ENCODE measurements around the gene DENND10.
"Not testable (repeated sequence)": the region's sequence is repeated elsewhere in the genome, so short reads cannot be mapped to it uniquely, and the experiment has no call there.

The DENND10 gene

GRCh38 chr10:119174109-119174508 lies 70.2 kb downstream of the DENND10 start:
- TF ChIP-seq CTCF (IDR thresholded peaks at IDR 0.05; ENCODE audit: low read depth, low read length) = no peak
- no peak for DNase-seq (ENCODE audit: low read depth in 2 of 2)
- H3K4me3 ChIP-seq (replicated peaks in 1 of 2; ENCODE audit: low read depth in 2 of 2, low read length in 2 of 2) = no peak overlapping the region

GRCh38 chr10:119176166-119176565 lies 72.3 kb downstream of the DENND10 start:
- H3K4me3 ChIP-seq (replicated peaks in 1 of 2; ENCODE audit: low read depth in 2 of 2, low read length in 2 of 2) = no peak overlapping the region
- DNase-seq (ENCODE audit: low read depth in 2 of 2) = peak in 1 of 2 donors; percentile 32
- TF ChIP-seq CTCF (IDR thresholded peaks at IDR 0.05; ENCODE audit: low read depth, low read length) = no peak

- no peak for DNase-seq (ENCODE audit: low read depth in 2 of 2)
- TF ChIP-seq CTCF (IDR thresholded peaks at IDR 0.05; ENCODE audit: low read depth, low read length) = no peak
- peak overlapping the region; percentile 91 to 99 for H3K4me3 ChIP-seq (replicated peaks in 1 of 2; ENCODE audit: low read depth in 2 of 2, low read length in 2 of 2)
These were observed 73.9 kb downstream of the DENND10 start for GRCh38 chr10:119177708-119178371.

GRCh38 chr10:119178372-119179119 lies 74.6 kb downstream of the DENND10 start, which contains the start of gene PRDX3:
Gene PRDX3, minus strand, starts transcription at chr10:119178812. Its CDS starts 22 bp downstream, at chr10:119178790.
- no peak for TF ChIP-seq CTCF (IDR thresholded peaks at IDR 0.05; ENCODE audit: low read depth, low read length)
- DNase-seq (ENCODE audit: low read depth in 2 of 2) = peak; percentile 90 to 92
- peak within 1 kb of the TSS; percentile 91 to 99 for H3K4me3 ChIP-seq (replicated peaks in 1 of 2; ENCODE audit: low read depth in 2 of 2, low read length in 2 of 2)

GRCh38 chr10:119180850-119181400 lies 77.0 kb downstream of the DENND10 start:
- not testable (repeated sequence) for DNase-seq (ENCODE audit: low read depth in 2 of 2); H3K4me3 ChIP-seq (replicated peaks in 1 of 2; ENCODE audit: low read depth in 2 of 2, low read length in 2 of 2)

GRCh38 chr10:119183664-119184412 lies 79.9 kb downstream of the DENND10 start:
- no peak for TF ChIP-seq CTCF (IDR thresholded peaks at IDR 0.05; ENCODE audit: low read depth, low read length)
- no peak for DNase-seq (ENCODE audit: low read depth in 2 of 2)
- H3K4me3 ChIP-seq (replicated peaks in 1 of 2; ENCODE audit: low read depth in 2 of 2, low read length in 2 of 2) = no peak overlapping the region

Measured in cardiac fibroblast (primary cell).